HUES64 (cell line): ENCODE data around the gene ZFP62.
A peak's percentile ranks its signal among the peaks of the same experiment; 100 is the strongest.

Experiments used
- H3K27ac ChIP-seq: 2 replicates; pipeline ENCODE4 v1.7.0; 2013; ENCODE audit warnings: low read depth, low read length, inconsistent platforms
- H3K27me3 ChIP-seq: 2 replicates; pipeline ENCODE4 v1.6.1; 2013; ENCODE audit warnings: mild to moderate bottlenecking, low read length; ENCODE audit not compliant: insufficient read depth
- H3K36me3 ChIP-seq: 2 replicates; pipeline ENCODE4 v1.6.1; 2013; ENCODE audit warnings: mild to moderate bottlenecking, low read length; ENCODE audit not compliant: insufficient read depth
- H3K4me1 ChIP-seq: 2 replicates; pipeline ENCODE4 v1.6.1; 2013; ENCODE audit warnings: mild to moderate bottlenecking, low read length, moderate library complexity; ENCODE audit not compliant: insufficient read depth
- H3K4me3 ChIP-seq: 2 replicates; pipeline ENCODE4 v1.5.1; 2013; ENCODE audit warnings: mild to moderate bottlenecking, low read length, moderate library complexity
- H3K9ac ChIP-seq: 2 replicates; pipeline ENCODE4 v1.6.1; 2013; ENCODE audit warnings: mild to moderate bottlenecking, low read depth, low read length
- H3K9me3 ChIP-seq: 2 replicates; pipeline ENCODE4 v1.6.1; 2013; ENCODE audit warnings: low read depth, low read length; ENCODE audit not compliant: insufficient read depth
- WGBS: fragments of 150-250, 120-280 bp; methylation state at CpG from one replicate; pipeline ENCODE4 v1.1.7; 2013; ENCODE audit warnings: missing lambda C conversion rate; 5-methylcytosine and 5-hydroxymethylcytosine counted together

Gene ZFP62

DNA sequence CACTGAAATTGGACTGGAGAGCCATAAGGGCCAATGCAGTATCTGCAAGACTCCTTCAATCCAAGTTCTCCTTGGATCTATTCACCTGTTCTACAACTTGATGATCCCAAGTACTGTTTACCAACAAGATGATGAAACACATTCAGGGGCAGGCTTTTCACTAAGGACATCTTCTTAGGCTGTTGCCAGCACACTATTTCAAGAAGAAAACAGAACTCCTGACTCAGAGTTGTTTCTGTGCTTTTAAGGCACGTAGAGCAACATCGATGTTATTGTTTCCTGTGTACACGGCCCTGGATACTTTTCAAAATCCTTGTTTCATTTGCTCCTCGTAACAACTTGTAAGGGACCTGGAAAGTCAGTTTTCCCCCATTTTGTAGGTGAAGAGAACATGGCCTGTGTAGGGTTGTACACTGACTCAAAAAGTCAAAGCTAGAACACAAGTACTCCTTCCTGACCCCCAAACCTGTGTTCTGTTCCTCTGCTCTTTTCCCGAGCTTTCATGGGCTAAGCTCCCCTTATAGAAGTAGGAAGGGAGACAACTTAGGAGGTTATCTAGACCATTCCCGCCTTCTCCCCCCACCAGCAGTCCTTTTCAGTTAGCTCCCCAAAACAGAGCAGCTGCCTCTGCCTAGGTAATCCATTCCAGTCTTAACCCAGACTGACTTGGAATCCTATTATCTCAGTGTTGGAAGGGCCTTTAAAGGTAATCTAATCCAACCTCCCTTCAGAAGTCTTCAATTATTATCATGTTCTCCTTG is 53.2 kb downstream of the ZFP62 start:
- H3K4me3 ChIP-seq, result peak overlapping the region; percentile 75
- H3K27ac ChIP-seq, result no peak overlapping the region
- no peaks in the 10 kb centered on the region for H3K27me3 ChIP-seq
- 89% methylated on average over 6 of the region's 6 CpGs for WGBS
- no peak overlapping the region for H3K9ac ChIP-seq
- H3K4me1 ChIP-seq, result peaks cover 29% of the 10 kb centered on the region
- no peaks in the 10 kb centered on the region for H3K9me3 ChIP-seq
- H3K36me3 ChIP-seq, result peaks cover 6% of the 10 kb centered on the region; the same call in 1 of the 2 replicates

DNA sequence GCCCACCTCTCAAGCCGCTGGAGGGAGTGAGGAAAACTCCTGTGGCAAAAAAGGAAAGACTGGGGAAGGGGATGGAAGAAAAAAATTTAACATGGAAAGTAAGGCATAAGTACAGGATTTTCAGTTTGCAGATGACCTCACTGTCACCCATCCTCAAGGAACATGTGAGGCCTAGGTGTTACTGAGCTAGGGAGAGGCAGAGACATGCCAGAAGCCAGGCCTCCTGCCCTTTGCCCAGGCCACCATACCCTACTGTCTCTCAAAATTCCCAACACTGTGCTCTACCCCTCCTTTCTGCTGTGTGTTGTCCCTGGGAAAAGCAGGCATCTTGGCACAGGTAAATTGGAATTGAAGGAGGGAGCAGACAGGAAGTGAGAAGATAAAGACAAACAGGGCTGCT is 54.0 kb downstream of the ZFP62 start:
- Histone ChIP-seq H3K27ac (no peak overlapping the region), H3K4me1 (peaks cover 29% of the 10 kb centered on the region), H3K27me3 (no peaks in the 10 kb centered on the region), H3K9me3 (no peaks in the 10 kb centered on the region), H3K36me3 (peaks cover 6% of the 10 kb centered on the region; the same call in 1 of the 2 replicates), H3K9ac (no peak overlapping the region), H3K4me3 (no peak overlapping the region)
- 93% methylated on average over 1 of the region's 1 CpG for WGBS

DNA sequence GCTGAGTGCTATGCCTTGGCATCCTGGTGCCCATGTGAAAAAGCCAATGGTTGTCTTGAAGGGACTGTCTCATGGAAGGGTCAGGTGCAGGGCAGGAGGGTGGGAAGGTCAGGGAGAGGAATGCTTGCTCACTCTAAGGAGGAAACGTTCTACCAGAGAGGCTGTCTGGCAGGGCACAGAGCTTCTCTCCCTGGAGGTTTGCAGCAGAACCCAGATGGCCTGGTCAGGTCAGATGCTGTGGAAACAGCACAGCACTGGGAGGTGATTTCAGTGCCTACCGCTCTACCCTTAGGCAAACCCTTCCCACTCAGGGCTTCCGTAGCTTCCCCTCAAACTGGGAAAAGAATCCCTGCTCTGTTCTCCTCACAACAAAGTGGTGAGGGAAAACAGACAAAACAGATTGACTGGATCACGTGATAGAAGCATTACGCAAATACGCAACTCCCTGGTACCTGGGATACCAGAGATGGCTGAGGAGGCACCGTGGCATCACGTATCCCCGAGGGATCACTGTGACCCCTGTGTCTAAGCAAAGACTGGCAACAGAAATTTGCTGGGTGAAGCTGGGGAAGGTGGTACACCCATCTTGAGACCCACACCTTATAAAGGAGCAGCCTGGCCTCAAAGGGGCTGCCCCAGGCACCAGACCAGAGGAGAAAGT is 54.6 kb downstream of the ZFP62 start:
- Histone ChIP-seq H3K9me3 (no peaks in the 10 kb centered on the region), H3K36me3 (peaks cover 6% of the 10 kb centered on the region; the same call in 1 of the 2 replicates), H3K27me3 (no peaks in the 10 kb centered on the region), H3K4me3 (no peak overlapping the region), H3K4me1 (peaks cover 31% of the 10 kb centered on the region), H3K9ac (no peak overlapping the region), H3K27ac (no peak overlapping the region)
- WGBS, result 92% methylated on average over 9 of the region's 9 CpGs

DNA sequence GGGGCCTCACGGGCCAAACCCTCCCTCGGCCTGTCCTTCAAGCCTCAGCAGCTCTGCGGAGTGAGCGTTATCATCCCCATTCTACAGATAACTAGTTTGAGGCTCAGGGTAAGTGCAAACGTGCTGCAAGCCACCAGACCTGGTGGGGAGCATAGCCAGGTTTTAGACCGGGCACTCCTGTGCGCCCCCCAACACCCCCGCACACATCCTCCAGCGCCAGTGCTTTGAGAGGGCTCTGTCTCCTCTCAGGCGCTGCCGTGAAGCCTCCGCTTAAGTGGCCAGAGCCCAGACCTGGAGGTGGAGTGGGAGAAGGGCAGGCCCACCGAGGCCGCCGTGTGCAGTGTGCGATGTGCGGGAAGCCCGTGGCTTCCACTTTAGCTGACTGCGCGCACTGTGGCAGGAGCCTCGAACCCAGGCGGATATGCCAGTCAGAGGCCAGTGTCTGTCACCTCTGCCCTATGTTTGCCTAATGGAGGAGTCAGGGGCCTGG is 56.9 kb downstream of the ZFP62 start:
- 94% methylated on average over 22 of the region's 22 CpGs for WGBS
- no peaks in the 10 kb centered on the region for H3K27me3 ChIP-seq
- H3K4me3 ChIP-seq, result no peak overlapping the region
- peaks cover 9% of the 10 kb centered on the region for H3K36me3 ChIP-seq
- H3K27ac ChIP-seq, result no peak overlapping the region
- H3K9ac ChIP-seq, result no peak overlapping the region
- H3K9me3 ChIP-seq, result no peaks in the 10 kb centered on the region
- H3K4me1 ChIP-seq, result peaks cover 27% of the 10 kb centered on the region

DNA sequence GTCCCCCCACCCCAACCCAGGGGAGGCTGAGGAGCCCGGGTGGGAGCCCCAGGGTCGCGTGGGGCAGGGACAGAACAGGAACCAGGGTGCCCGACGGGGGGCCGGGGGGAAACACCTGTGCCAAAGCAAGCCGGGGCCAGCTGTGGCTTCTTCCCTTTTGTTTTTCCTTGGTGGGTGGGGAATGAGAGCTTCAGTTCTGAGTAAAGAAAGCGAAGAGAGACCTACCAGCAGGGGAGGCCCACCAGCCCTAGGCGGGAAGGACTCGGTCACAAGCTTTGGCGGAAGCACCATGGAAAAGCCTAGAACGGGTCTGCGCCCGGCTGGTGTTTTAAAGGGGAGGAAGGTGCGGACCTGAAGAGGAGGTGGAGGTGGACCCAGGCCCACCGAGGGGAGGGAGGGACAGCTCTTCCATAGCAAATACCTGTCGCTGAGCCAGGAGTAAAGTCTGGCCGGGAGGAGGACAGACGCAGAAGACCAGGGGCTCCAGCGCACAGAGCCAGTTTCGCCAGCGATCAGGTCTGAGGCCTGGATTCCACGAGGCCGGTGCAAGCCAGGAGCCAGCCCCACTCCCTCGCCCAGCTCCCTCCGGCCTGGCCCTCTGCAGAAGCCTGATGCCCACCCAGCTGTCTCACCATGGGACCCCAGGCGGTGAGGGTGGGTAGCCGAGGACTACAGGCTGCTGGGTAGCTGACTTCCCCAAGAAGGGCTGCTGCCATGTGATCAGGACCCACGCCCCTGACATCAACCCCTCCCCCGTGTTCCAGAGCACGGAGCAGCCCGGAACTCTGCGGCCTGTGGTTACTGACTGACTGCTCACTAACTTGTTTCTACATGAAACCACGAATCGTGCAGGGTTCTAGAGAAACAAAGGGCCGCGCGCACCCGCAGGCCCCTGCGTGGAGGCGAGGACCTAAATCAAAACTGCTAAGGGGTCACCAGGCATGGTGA is 57.6 kb downstream of the ZFP62 start:
- peaks cover 20% of the 10 kb centered on the region for H3K4me1 ChIP-seq
- H3K4me3 ChIP-seq, result peak overlapping the region; percentile 98
- no peaks in the 10 kb centered on the region for H3K27me3 ChIP-seq
- H3K9ac ChIP-seq, result peak overlapping the region; percentile 65
- H3K9me3 ChIP-seq, result no peaks in the 10 kb centered on the region
- H3K36me3 ChIP-seq, result peaks cover 9% of the 10 kb centered on the region
- 56% methylated on average over 41 of the region's 41 CpGs for WGBS
- H3K27ac ChIP-seq, result peak overlapping the region; percentile 91

DNA sequence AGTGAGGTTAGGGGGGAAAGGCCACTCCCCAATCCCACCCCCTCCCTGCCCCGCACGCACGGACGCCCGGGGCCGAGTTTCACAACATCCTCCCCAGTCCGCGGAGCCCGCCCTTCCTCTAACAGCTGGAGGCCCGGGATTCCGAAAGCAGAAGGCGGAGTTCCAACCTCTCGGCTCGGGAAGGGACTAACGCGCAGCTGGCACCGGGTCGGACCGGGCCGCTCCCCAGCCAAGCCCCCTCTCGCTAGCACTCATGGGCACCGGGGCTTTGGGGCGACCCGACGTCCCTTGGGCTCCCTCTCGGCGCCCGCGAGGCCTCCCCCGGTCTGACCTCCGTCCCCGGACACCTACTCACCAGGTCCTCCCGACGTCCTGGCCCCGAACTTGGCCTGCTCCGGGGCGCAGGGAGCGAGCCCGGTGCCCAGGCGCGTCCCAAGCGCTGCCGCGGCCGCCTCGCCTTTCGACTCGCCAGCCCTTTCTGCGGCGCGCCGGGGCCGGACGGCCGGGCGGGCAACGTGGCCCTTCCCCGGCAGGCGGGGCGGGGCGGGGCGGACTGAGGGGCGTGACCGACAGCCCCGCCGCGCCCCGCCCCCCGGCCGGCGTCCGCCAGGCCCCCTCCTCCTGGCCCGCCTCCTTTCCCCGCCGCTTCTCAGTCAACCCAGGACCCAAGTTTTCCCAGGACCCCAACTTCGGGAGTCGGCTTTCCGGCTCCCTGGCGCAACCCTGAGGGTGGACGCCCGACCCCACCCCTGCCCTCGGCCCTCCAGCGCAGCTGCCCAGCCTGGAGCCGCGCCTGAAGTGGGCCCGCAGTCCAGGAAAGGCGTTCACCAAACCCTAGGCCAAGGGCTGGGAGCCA is 58.5 kb downstream of the ZFP62 start, which contains the start of gene MGAT1:
TSS of gene MGAT1 (minus strand) at position 482 of the 856 bp plus-strand sequence. CDS start 9,835 bp downstream, outside the sequence.
- H3K27ac ChIP-seq, result peak within 1 kb of the TSS; percentile 94
- peak within 1 kb of the TSS; percentile 98 for H3K4me3 ChIP-seq
- under 1% methylated on average over 86 of the region's 87 CpGs for WGBS
- H3K9ac ChIP-seq, result peak within 1 kb of the TSS; percentile 98
- H3K9me3 ChIP-seq, result no peaks in the 10 kb centered on the region
- peaks cover 9% of the 10 kb centered on the region for H3K36me3 ChIP-seq
- peaks cover 14% of the 10 kb centered on the region for H3K4me1 ChIP-seq
- no peaks in the 10 kb centered on the region for H3K27me3 ChIP-seq

DNA sequence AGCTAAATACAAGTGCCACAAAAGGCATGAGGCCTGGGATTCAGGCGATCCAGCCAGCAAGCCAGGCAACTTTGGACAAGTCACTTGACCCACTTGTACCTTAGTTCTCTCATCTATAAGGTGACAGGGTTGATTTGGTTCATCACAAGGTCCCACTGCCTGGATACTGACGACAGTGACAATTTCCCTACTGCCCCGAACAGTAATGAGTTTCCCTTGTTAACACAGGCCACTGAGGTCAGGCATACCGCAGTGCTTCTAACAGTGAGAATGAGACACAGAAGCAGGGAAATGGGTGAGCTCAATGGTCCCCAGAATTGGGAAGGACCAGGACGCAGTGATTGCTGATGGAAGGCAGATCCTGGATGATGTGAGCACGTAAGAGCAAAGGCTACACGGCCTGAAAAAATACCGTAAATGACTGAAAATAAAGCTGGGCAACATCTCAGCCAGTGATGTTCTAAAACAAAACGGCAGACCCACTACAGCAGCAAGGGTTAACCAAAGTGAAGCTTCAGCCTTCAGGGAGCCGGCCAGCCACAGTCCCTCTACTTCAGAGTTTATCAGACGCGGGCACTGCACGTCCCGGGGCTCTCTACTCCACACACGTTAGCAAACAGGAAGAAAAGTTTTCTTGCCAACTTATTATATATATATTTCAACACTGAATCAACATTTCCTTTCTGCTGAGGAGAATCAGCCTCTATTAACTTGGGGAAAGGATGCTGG is 59.3 kb downstream of the ZFP62 start:
- H3K4me1 ChIP-seq, result peaks cover 14% of the 10 kb centered on the region
- H3K36me3 ChIP-seq, result peaks cover 6% of the 10 kb centered on the region; the same call in 1 of the 2 replicates
- H3K9me3 ChIP-seq, result no peaks in the 10 kb centered on the region
- H3K4me3 ChIP-seq, result peak overlapping the region; percentile 98
- 37% methylated on average over 14 of the region's 15 CpGs for WGBS
- peak overlapping the region; percentile 98; the same call in 1 of the 2 replicates for H3K9ac ChIP-seq
- H3K27me3 ChIP-seq, result no peaks in the 10 kb centered on the region
- no peak overlapping the region for H3K27ac ChIP-seq

DNA sequence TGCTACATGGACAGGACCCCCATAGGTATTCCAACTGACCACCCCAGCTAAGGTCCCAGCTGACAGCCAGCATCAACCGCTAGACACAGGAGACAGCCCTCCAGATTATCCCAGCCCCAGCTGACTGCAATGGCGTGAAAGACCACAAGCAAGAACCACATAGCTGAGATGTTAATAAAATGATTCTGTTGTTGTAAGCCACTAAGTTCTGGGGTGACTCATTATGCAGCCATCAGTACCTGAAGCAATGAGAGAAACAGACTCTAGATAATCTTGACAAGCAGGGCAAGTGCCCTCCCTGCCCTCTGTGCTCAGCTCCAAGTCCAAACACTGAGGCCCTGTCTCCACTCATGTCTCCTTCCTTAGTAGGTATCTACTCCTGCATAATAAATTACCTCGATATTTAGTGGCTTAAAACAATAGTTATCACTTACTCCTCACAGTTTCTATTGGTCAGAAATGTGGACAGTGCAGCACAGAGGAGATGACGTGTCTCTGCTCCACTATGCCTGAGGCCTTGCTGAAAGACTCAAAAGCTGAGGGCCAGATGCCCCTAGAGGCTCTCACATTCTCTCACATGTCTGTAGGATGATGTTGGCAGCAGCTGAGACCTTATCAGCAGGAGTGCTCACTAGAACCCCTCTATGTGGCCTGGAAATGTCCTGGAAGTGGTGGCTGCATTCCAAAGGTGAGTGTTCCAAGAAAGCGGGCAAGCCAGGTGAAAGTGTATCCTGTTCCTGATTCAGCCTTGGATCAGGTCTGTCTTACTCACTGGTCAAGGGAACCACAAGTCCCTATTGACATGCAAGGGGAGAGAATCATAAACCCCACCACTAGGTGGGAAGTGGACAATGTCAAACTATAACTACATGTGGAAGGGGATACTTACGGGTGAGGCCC is 60.9 kb downstream of the ZFP62 start:
- Histone ChIP-seq H3K27ac (no peak overlapping the region), H3K36me3 (peaks cover 9% of the 10 kb centered on the region), H3K4me1 (peaks cover 14% of the 10 kb centered on the region), H3K27me3 (no peaks in the 10 kb centered on the region), H3K9ac (no peak overlapping the region), H3K4me3 (no peak overlapping the region), H3K9me3 (no peaks in the 10 kb centered on the region)
- 95% methylated on average over 6 of the region's 6 CpGs for WGBS

DNA sequence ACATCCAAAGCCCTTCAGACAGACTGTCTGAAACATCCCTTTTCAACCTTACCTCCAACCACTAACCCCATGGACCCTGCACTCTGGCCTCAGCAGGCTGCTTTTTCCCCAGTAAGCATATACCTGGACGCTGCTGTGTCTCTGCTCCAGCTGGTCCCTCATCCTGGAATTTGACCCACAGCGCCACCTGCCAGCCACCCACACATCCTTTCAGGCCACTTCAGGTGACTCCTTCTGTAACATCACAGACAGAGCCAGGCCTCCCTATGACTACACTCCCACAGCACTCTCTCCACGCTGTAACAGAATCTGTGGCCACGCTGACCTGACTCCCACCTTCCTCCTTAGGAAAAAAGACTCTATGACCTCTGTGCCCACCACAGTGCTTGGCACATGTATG is 61.9 kb downstream of the ZFP62 start:
- H3K27ac ChIP-seq, result no peak overlapping the region
- 70% methylated on average over 4 of the region's 4 CpGs for WGBS
- peaks cover 14% of the 10 kb centered on the region for H3K4me1 ChIP-seq
- no peak overlapping the region for H3K4me3 ChIP-seq
- peaks cover 13% of the 10 kb centered on the region for H3K36me3 ChIP-seq
- H3K27me3 ChIP-seq, result no peaks in the 10 kb centered on the region
- no peak overlapping the region for H3K9ac ChIP-seq
- no peaks in the 10 kb centered on the region for H3K9me3 ChIP-seq
